OCI-LY1 (cell line): ENCODE measurements around the gene MFN1.

Experiments used
- H2AFZ ChIP-seq: fragments of 200-600 bp; sonication (generic), shearing (Covaris generic); 2 replicates; pipeline ENCODE4 v1.6.0; 2014; ENCODE audit warnings: antibody characterized with exemption, mild to moderate bottlenecking, low read length
- H3F3A ChIP-seq: fragments of 200-600 bp; sonication (generic), shearing (Covaris generic); 2 replicates; pipeline ENCODE4 v1.6.0; 2014; ENCODE audit warnings: mild to moderate bottlenecking, antibody characterized with exemption, low read length, moderate library complexity; ENCODE audit not compliant: insufficient read depth
- H3K27ac ChIP-seq: fragments of 200-600 bp; sonication (generic); 2 replicates; pipeline ENCODE4 v1.5.1; 2014; ENCODE audit warnings: low read length, mixed run types, mild to moderate bottlenecking, low read depth; ENCODE audit not compliant: poor library complexity, severe bottlenecking
- H3K27me3 ChIP-seq: fragments of 200-600 bp; sonication (generic); 2 replicates; pipeline ENCODE4 v1.6.0; 2014; ENCODE audit warnings: antibody characterized with exemption, mild to moderate bottlenecking, low read length, moderate library complexity; ENCODE audit not compliant: insufficient read depth
- H3K36me3 ChIP-seq: fragments of 200-600 bp; sonication (generic); 2 replicates; pipeline ENCODE4 v1.6.1; 2014; ENCODE audit warnings: mild to moderate bottlenecking, antibody characterized with exemption, low read length, moderate library complexity, mixed read lengths; ENCODE audit not compliant: insufficient read depth
- H3K4me1 ChIP-seq: fragments of 200-600 bp; sonication (generic); 2 replicates; pipeline ENCODE4 v1.5.1; 2014; ENCODE audit warnings: mild to moderate bottlenecking, low read length, moderate library complexity; ENCODE audit not compliant: insufficient read depth, severe bottlenecking
- H3K4me2 ChIP-seq: fragments of 200-600 bp; sonication (generic), shearing (Covaris generic); 2 replicates; pipeline ENCODE4 v1.6.1; 2014; ENCODE audit warnings: low read length
- H3K4me3 ChIP-seq: fragments of 200-600 bp; sonication (generic); 2 replicates; pipeline ENCODE4 v1.5.1; 2014; ENCODE audit warnings: low read length, low read depth, mild to moderate bottlenecking, mixed read lengths; ENCODE audit not compliant: poor library complexity, severe bottlenecking
- H3K79me2 ChIP-seq: fragments of 200-600 bp; shearing (Covaris generic); 2 replicates; pipeline ENCODE4 v1.6.1; 2016; ENCODE audit warnings: mixed run types, low read length, mixed read lengths; ENCODE audit not compliant: insufficient read depth
- H3K9ac ChIP-seq: fragments of 200-600 bp; sonication (generic), shearing (Covaris generic); 2 replicates; pipeline ENCODE4 v1.6.1; 2014; ENCODE audit warnings: mild to moderate bottlenecking, low read length, mixed read lengths
- H3K9me2 ChIP-seq: fragments of 200-600 bp; sonication (generic), shearing (Covaris generic); 2 replicates; pipeline ENCODE4 v1.6.1; 2014; ENCODE audit warnings: low read depth, mild to moderate bottlenecking, low read length, mixed read lengths
- H3K9me3 ChIP-seq: fragments of 200-600 bp; shearing (Covaris generic); 2 replicates; pipeline ENCODE4 v1.6.1; 2014; ENCODE audit warnings: low read length, mixed read lengths
- H4K20me1 ChIP-seq: fragments of 200-600 bp; sonication (generic), shearing (Covaris generic); 2 replicates; pipeline ENCODE4 v1.6.0; 2016; ENCODE audit warnings: mild to moderate bottlenecking, low read length; ENCODE audit not compliant: insufficient read depth
- EZH2 ChIP-seq: fragments of 200-600 bp; sonication (generic), shearing (Covaris generic); IDR thresholded peaks from 2 replicates; pipeline ENCODE4 v1.8.0; 2017; ENCODE audit warnings: borderline replicate concordance, mixed run types, mild to moderate bottlenecking, antibody characterized with exemption, low read length, moderate library complexity, mixed read lengths
- TF ChIP-seq, protein P1 (sequence below): fragments of 200-600 bp; sonication (generic), shearing (Covaris generic); IDR thresholded peaks from 2 replicates; pipeline ENCODE4 v1.5.1; 2017; ENCODE audit warnings: mild to moderate bottlenecking, antibody characterized with exemption, low read length, moderate library complexity, mixed read lengths

MFN1 gene

DNA sequence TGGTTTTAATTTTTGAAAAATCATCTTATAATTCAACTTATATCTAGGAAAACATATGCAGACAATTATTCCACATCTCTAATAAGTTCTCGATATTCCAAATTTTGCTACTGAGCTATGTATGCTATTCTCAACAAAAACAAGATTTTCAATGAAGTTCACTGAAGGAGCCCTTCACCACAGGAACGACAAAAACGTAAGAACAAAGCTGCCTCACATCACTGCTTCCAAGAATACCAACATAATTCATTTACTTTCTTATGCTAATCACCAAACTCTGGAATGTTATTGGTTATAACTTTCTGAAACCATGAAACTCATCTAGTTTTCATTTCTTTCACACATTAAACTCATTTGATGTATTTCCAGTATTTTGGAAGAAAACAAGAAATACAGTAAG, 54.1 kb downstream of the MFN1 start:
- no peaks in the 10 kb centered on the region for H3K9me3 ChIP-seq
- H3K27ac ChIP-seq, result no peak overlapping the region
- no peaks in the 10 kb centered on the region for H3K9me2 ChIP-seq
- TF ChIP-seq EZH2, result no peak
- TF ChIP-seq, protein P1, sequence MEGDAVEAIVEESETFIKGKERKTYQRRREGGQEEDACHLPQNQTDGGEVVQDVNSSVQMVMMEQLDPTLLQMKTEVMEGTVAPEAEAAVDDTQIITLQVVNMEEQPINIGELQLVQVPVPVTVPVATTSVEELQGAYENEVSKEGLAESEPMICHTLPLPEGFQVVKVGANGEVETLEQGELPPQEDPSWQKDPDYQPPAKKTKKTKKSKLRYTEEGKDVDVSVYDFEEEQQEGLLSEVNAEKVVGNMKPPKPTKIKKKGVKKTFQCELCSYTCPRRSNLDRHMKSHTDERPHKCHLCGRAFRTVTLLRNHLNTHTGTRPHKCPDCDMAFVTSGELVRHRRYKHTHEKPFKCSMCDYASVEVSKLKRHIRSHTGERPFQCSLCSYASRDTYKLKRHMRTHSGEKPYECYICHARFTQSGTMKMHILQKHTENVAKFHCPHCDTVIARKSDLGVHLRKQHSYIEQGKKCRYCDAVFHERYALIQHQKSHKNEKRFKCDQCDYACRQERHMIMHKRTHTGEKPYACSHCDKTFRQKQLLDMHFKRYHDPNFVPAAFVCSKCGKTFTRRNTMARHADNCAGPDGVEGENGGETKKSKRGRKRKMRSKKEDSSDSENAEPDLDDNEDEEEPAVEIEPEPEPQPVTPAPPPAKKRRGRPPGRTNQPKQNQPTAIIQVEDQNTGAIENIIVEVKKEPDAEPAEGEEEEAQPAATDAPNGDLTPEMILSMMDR, result no peak
- no peaks in the 10 kb centered on the region for H4K20me1 ChIP-seq
- no peaks in the 10 kb centered on the region for H3K79me2 ChIP-seq
- no peak overlapping the region for H3K4me3 ChIP-seq
- no peak overlapping the region for H2AFZ ChIP-seq
- H3F3A ChIP-seq, result no peaks in the 10 kb centered on the region
- no peak overlapping the region for H3K4me2 ChIP-seq
- H3K4me1 ChIP-seq, result no peaks in the 10 kb centered on the region
- H3K36me3 ChIP-seq, result no peaks in the 10 kb centered on the region
- no peaks in the 10 kb centered on the region for H3K27me3 ChIP-seq
- H3K9ac ChIP-seq, result no peak overlapping the region

- Histone ChIP-seq H3K9me3 (no peaks in the 10 kb centered on the region), H4K20me1 (no peaks in the 10 kb centered on the region), H3K27me3 (no peaks in the 10 kb centered on the region), H3K4me1 (no peaks in the 10 kb centered on the region), H2AFZ (no peak overlapping the region), H3K4me3 (no peak overlapping the region), H3K36me3 (no peaks in the 10 kb centered on the region), H3K4me2 (no peak overlapping the region), H3K9me2 (no peaks in the 10 kb centered on the region), H3F3A (no peaks in the 10 kb centered on the region), H3K9ac (no peak overlapping the region), H3K27ac (no peak overlapping the region), H3K79me2 (no peaks in the 10 kb centered on the region)
- TF ChIP-seq EZH2, result no peak
- TF ChIP-seq, protein P1, result no peak
Observed at GRCh38 chr3:179402963-179403362, 55.5 kb downstream of the MFN1 start.

GRCh38 chr3:179404307-179404706, 56.8 kb downstream of the MFN1 start:
- Histone ChIP-seq H3K27me3 (no peaks in the 10 kb centered on the region), H3K4me1 (no peaks in the 10 kb centered on the region), H3K9ac (no peak overlapping the region), H3K36me3 (no peaks in the 10 kb centered on the region), H3K4me2 (no peak overlapping the region), H3K4me3 (no peak overlapping the region), H3F3A (no peaks in the 10 kb centered on the region), H3K9me3 (no peaks in the 10 kb centered on the region), H4K20me1 (no peaks in the 10 kb centered on the region), H3K27ac (no peak overlapping the region), H2AFZ (no peak overlapping the region), H3K9me2 (no peaks in the 10 kb centered on the region), H3K79me2 (no peaks in the 10 kb centered on the region)
- TF ChIP-seq, protein P1, result no peak
- TF ChIP-seq EZH2, result no peak
